HCT116 (cell line): ENCODE results near the gene RIOX2. TPM values are rescaled to one million over a fixed set of nuclear protein-coding genes. Genes with fewer than 3 reads are reported as not detected.

Source experiments
- ATAC-seq: fragments of 200-7000 bp; cut with Tn5 transposase; 2 replicates; pipeline ENCODE4 v1.9.1; 2020; ENCODE audit warnings: mild to moderate bottlenecking, moderate library complexity
- BruUV-seq: library from RNA; stranded (reverse); fragments of 400-500 nt; replicated peaks from 2 replicates; lab custom pipeline; 2021; lab: Mats Ljungman, UMichigan
- CTCF ChIA-PET: fragments of 300-600 bp; sonication (Branson Sonifier 250); formaldehyde crosslinking; loops from one replicate; lab custom pipeline; 2021; ENCODE audit warnings: antibody characterized with exemption; lab: Charles Lee
- POLR2A ChIA-PET: fragments of 300-600, 350-600 bp; sonication (Branson Sonifier 250); formaldehyde crosslinking; loops from one replicate; lab custom pipeline; 2021; ENCODE audit warnings: antibody characterized with exemption; lab: Charles Lee
- RAD21 ChIA-PET, 2 experiments: fragments of 300-600 bp; sonication (Branson Sonifier 250); formaldehyde crosslinking; loops; one replicate each; lab custom pipeline; 2023; ENCODE audit warnings: low total read pairs in 2 of 2; ENCODE audit not compliant: uncharacterized antibody in 2 of 2, unreplicated experiment in 2 of 2, low non-redundant PET in 1 of 2; lab: Charles Lee
- DNase-seq: peaks from one replicate; pipeline ENCODE4 v3.0.0-alpha.2; 2010; ENCODE audit warnings: low read depth, low spot score
- H2AFZ ChIP-seq: fragments of 200-600 bp; shearing (Covaris generic), sonication (generic); 2 replicates; pipeline ENCODE4 v1.6.1; 2017; ENCODE audit warnings: low read depth, mixed run types, mixed read lengths, antibody characterized with exemption, low read length; ENCODE audit not compliant: poor library complexity, severe bottlenecking
- H3K27ac ChIP-seq: 2 replicates; pipeline ENCODE4 v1.5.1; 2012; ENCODE audit warnings: low read depth, low read length
- H3K27me3 ChIP-seq: fragments of 200-600 bp; sonication (generic); 2 replicates; pipeline ENCODE4 v1.6.1; 2016; ENCODE audit warnings: mixed run types, low read length, mixed read lengths; ENCODE audit not compliant: insufficient read depth
- H3K36me3 ChIP-seq, 2 experiments: fragments of 200-500 bp in 1 of 2; fragments of 200-600 bp in 1 of 2; sonication (Bioruptor generic) in 1 of 2; sonication (generic) in 1 of 2; 2 replicates each; pipeline versions ENCODE4 v1.5.1 to v1.6.1; 2014 to 2016; ENCODE audit warnings: low read length in 2 of 2, inconsistent platforms in 1 of 2, mixed read lengths in 1 of 2, mixed run types in 1 of 2; ENCODE audit not compliant: insufficient read depth in 2 of 2, control insufficient read depth in 1 of 2
- H3K4me1 ChIP-seq, 2 experiments: fragments of 200-600 bp in 1 of 2; sonication (generic) in 1 of 2; 2 replicates each; pipeline versions ENCODE4 v1.5.1 to v1.6.1; 2012 to 2017; ENCODE audit warnings: low read length in 2 of 2, inconsistent platforms in 1 of 2, mild to moderate bottlenecking in 1 of 2, mixed read lengths in 1 of 2, mixed run types in 1 of 2, moderate library complexity in 1 of 2; ENCODE audit not compliant: insufficient read depth in 2 of 2, control insufficient read depth in 1 of 2
- H3K4me2 ChIP-seq: fragments of 200-600 bp; sonication (generic); 2 replicates; pipeline ENCODE4 v1.6.1; 2017; ENCODE audit warnings: mixed run types, low read length, mixed read lengths
- H3K4me3 ChIP-seq, 2 experiments: fragments of 200-600 bp in 1 of 2; sonication (generic) in 1 of 2; replicated peaks in 1 of 2; 2 replicates each; pipeline ENCODE4 v1.5.1; 2011 to 2016; ENCODE audit warnings: low read length in 2 of 2, control low read depth in 1 of 2, low read depth in 1 of 2, mild to moderate bottlenecking in 1 of 2, mixed read lengths in 1 of 2, mixed run types in 1 of 2
- H3K79me2 ChIP-seq: fragments of 200-600 bp; sonication (generic); 2 replicates; pipeline ENCODE4 v1.6.1; 2017; ENCODE audit warnings: mild to moderate bottlenecking, mixed run types, low read length, moderate library complexity, mixed read lengths; ENCODE audit not compliant: insufficient read depth
- H3K9ac ChIP-seq: fragments of 200-600 bp; sonication (generic); 2 replicates; pipeline ENCODE4 v1.6.1; 2016; ENCODE audit warnings: low read length, mixed read lengths
- H3K9me2 ChIP-seq: fragments of 200-600 bp; sonication (generic), shearing (Covaris generic); 2 replicates; pipeline ENCODE4 v1.6.1; 2017; ENCODE audit warnings: mixed run types, mild to moderate bottlenecking, moderate library complexity; ENCODE audit not compliant: insufficient read depth
- H3K9me3 ChIP-seq, 2 experiments: fragments of 200-500 bp in 1 of 2; fragments of 200-600 bp in 1 of 2; sonication (Bioruptor generic) in 1 of 2; sonication (generic) in 1 of 2; 2 replicates each; pipeline ENCODE4 v1.6.1; 2014 to 2017; ENCODE audit warnings: low read length in 2 of 2, mixed read lengths in 2 of 2, inconsistent platforms in 1 of 2, low read depth in 1 of 2, mild to moderate bottlenecking in 1 of 2, mixed run types in 1 of 2, moderate library complexity in 1 of 2; ENCODE audit not compliant: control insufficient read depth in 1 of 2, insufficient read depth in 1 of 2
- H4K20me1 ChIP-seq: fragments of 200-600 bp; sonication (generic), shearing (Covaris generic); 2 replicates; pipeline ENCODE4 v1.6.1; 2017; ENCODE audit warnings: mixed run types, mild to moderate bottlenecking, moderate library complexity; ENCODE audit not compliant: insufficient read depth
- CBX3 ChIP-seq: IDR thresholded peaks from 2 replicates; pipeline ENCODE4 v1.6.1; 2012; ENCODE audit warnings: low read depth
- CEBPB ChIP-seq: IDR thresholded peaks from 2 replicates; pipeline ENCODE4 v1.6.1; 2012; ENCODE audit warnings: low read depth
- EGR1 ChIP-seq: IDR thresholded peaks from 2 replicates; pipeline ENCODE4 v1.6.1; 2012; ENCODE audit warnings: low read depth
- EZH2phosphoT487 ChIP-seq: fragments of 200-600 bp; IDR thresholded peaks from 2 replicates; pipeline ENCODE4 v1.6.1; 2018; ENCODE audit warnings: antibody characterized with exemption, borderline replicate concordance
- JUND ChIP-seq: IDR thresholded peaks from 2 replicates; pipeline ENCODE4 v1.6.1; 2012
- POLR2AphosphoS5 ChIP-seq: IDR thresholded peaks from 2 replicates; pipeline ENCODE4 v1.6.1; 2011; ENCODE audit warnings: mild to moderate bottlenecking, low read depth, low read length, moderate library complexity
- RAD21 ChIP-seq: IDR thresholded peaks from 2 replicates; pipeline ENCODE4 v1.6.1; 2012; ENCODE audit warnings: low read depth, mild to moderate bottlenecking
- SP1 ChIP-seq: IDR thresholded peaks from 2 replicates; pipeline ENCODE4 v1.6.1; 2012; ENCODE audit warnings: low read depth
- ZFX ChIP-seq: fragments of 450-650 bp; IDR thresholded peaks from 2 replicates; pipeline ENCODE4 v1.6.1; 2017
- ZNF274 ChIP-seq: fragments of 200-500 bp; sonication (Bioruptor generic); IDR thresholded peaks from 2 replicates; pipeline ENCODE4 v1.6.1; 2014; ENCODE audit warnings: mild to moderate bottlenecking, low read depth, low read length, inconsistent platforms
- intact Hi-C: fragments of 100-400 bp; cut with micrococcal nuclease; formaldehyde crosslinking; loops from 2 replicates; pipeline ENCODE4 v1.10.0; 2022
- total RNA-seq: library from RNA; stranded (reverse); gene quantifications from one replicate; pipeline ENCODE4 v1.2.1, GENCODE V29; 2021; ENCODE audit not compliant: unreplicated experiment
- TF ChIP-seq, protein P1 (sequence below), 3 experiments: fragments of 200-600 bp in 1 of 3; sonication (generic) in 1 of 3; IDR thresholded peaks in 2 of 3; conservative IDR thresholded peaks in 1 of 3; 2 replicates each; pipeline ENCODE4 v1.5.1; 2012 to 2017; ENCODE audit warnings: low read depth in 2 of 3, low read length in 2 of 3, antibody characterized with exemption in 1 of 3, borderline replicate concordance in 1 of 3, control low read depth in 1 of 3, mild to moderate bottlenecking in 1 of 3, mixed read lengths in 1 of 3, mixed run types in 1 of 3, moderate library complexity in 1 of 3; ENCODE audit not compliant: insufficient read depth in 1 of 3
- TF ChIP-seq, protein P2 (sequence below): IDR thresholded peaks from 2 replicates; pipeline ENCODE4 v1.6.1; 2012

RIOX2 gene
- total RNA-seq, 1 experiment from 2014 or later: 39.1 TPM

DNA sequence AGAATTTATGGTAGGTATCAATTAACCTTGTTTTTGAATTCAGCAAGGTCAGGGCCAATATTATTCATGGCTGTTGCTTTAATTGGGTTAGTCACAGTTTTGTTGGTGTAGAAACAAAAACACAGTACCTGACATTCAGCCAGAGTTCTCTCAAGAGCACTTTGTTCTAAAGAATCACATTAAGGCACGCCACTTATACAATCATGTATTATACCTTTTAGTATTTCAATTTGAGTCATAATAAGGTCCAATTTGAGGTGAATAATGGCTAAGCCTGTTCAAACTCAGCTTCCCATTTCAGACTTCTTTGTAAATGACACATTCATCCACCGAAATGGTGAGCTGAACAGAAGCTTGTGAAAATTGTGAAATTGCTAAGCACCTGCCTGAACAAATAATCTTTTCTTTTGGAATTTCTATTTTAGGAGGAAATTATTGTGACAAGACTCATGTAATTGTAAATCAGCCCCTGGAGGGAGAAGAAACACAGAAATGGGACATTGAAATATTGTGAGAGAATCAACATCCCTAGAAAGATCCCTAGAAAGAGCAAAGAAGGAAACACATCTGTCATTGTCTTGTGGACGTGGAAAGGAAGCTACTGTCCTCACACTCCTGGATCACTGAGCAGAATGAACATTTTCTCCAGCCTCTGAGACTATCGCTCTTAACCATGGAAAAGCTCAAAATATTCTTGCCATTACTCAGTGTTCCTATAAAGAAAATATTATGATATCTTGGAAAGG is 29.3 kb downstream of the RIOX2 start:
- Histone ChIP-seq H2AFZ (no peak overlapping the region), H3K9me2 (no peaks in the 10 kb centered on the region), H3K9ac (no peak overlapping the region), H3K4me1 (no peaks in the 10 kb centered on the region), H3K4me3 (no peak overlapping the region), H3K27ac (no peak overlapping the region), H4K20me1 (no peaks in the 10 kb centered on the region), H3K27me3 (no peaks in the 10 kb centered on the region), H3K9me3 (no peaks in the 10 kb centered on the region), H3K36me3 (peaks cover 31 to 47% of the 10 kb centered on the region in 2 experiments), H3K79me2 (no peaks in the 10 kb centered on the region), H3K4me2 (no peak overlapping the region)
- BruUV-seq: no TSS peak
- intact Hi-C loops: no loop called here
- DNase-seq (no peak), ATAC-seq (no peak)
- ChIA-PET POLR2A (interaction anchor here (0.5 kb wide), 1 partner anchor 310 kb away, joined by 3 read pairs; no protein-coding TSS in a partner anchor), RAD21 (no interaction called here), CTCF (no interaction called here)
- TF ChIP-seq CEBPB: no peak
- no peak for TF ChIP-seq JUND
- TF ChIP-seq ZFX: no peak
- TF ChIP-seq RAD21: no peak
- no peak for TF ChIP-seq ZNF274
- no peak for TF ChIP-seq EZH2phosphoT487
- TF ChIP-seq EGR1: no peak
- no peak for TF ChIP-seq CBX3
- TF ChIP-seq, protein P1, sequence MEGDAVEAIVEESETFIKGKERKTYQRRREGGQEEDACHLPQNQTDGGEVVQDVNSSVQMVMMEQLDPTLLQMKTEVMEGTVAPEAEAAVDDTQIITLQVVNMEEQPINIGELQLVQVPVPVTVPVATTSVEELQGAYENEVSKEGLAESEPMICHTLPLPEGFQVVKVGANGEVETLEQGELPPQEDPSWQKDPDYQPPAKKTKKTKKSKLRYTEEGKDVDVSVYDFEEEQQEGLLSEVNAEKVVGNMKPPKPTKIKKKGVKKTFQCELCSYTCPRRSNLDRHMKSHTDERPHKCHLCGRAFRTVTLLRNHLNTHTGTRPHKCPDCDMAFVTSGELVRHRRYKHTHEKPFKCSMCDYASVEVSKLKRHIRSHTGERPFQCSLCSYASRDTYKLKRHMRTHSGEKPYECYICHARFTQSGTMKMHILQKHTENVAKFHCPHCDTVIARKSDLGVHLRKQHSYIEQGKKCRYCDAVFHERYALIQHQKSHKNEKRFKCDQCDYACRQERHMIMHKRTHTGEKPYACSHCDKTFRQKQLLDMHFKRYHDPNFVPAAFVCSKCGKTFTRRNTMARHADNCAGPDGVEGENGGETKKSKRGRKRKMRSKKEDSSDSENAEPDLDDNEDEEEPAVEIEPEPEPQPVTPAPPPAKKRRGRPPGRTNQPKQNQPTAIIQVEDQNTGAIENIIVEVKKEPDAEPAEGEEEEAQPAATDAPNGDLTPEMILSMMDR (IDR thresholded peaks at IDR 0.05 in 2 of 3, conservative IDR thresholded peaks at IDR 0.05 in 1 of 3; ENCODE audit: borderline replicate concordance in 1 of 3, insufficient read depth in 1 of 3, low read depth in 2 of 3, low read length in 2 of 3): no peak
- no peak for TF ChIP-seq SP1
- no peak for TF ChIP-seq POLR2AphosphoS5
- TF ChIP-seq, protein P2, sequence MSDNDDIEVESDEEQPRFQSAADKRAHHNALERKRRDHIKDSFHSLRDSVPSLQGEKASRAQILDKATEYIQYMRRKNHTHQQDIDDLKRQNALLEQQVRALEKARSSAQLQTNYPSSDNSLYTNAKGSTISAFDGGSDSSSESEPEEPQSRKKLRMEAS: no peak
